ENCODE data around the gene AOPEP.
A peak's percentile ranks its signal among the peaks of the same experiment; 100 is the strongest.

Gene AOPEP

GRCh38 chr9:94719878-94720277 lies 6.6 kb upstream of the AOPEP start:
- DNase-seq: no peak

GRCh38 chr9:94720846-94721549 lies 5.5 kb upstream of the AOPEP start:
- no peak for DNase-seq

GRCh38 chr9:94721754-94722153 lies 4.7 kb upstream of the AOPEP start:
- DNase-seq: no peak

GRCh38 chr9:94725293-94725692 lies 1.2 kb upstream of the AOPEP start:
- DNase-seq: no peak

- no peak for DNase-seq
These were observed 2.2 kb downstream of the AOPEP start for GRCh38 chr9:94728719-94729118.

GRCh38 chr9:94729199-94729598 lies 2.7 kb downstream of the AOPEP start:
- DNase-seq: no peak

- no peak for DNase-seq
These were observed 7.7 kb downstream of the AOPEP start for GRCh38 chr9:94734054-94734754.

GRCh38 chr9:94736759-94737158 lies 10.3 kb downstream of the AOPEP start:
- no peak for DNase-seq

- no peak for DNase-seq
These were observed 13.8 kb downstream of the AOPEP start for GRCh38 chr9:94740145-94740840.

GRCh38 chr9:94741866-94742265 lies 15.4 kb downstream of the AOPEP start:
- DNase-seq: no peak

GRCh38 chr9:94743035-94743954 lies 16.8 kb downstream of the AOPEP start:
- no peak for DNase-seq

- no peak for DNase-seq
These were observed 19.5 kb downstream of the AOPEP start for GRCh38 chr9:94745806-94746540.

- DNase-seq: no peak
These were observed 20.3 kb downstream of the AOPEP start for GRCh38 chr9:94746541-94747370.

GRCh38 chr9:94754976-94755475 lies 28.5 kb downstream of the AOPEP start:
- DNase-seq: no peak

- DNase-seq: peak; percentile 34
These were observed 30.7 kb downstream of the AOPEP start for GRCh38 chr9:94757158-94757557.

- no peak for DNase-seq
These were observed 31.5 kb downstream of the AOPEP start for GRCh38 chr9:94758031-94758430.

- no peak for DNase-seq
These were observed 32.4 kb downstream of the AOPEP start for GRCh38 chr9:94758880-94759279.

GRCh38 chr9:94760010-94760409 lies 33.5 kb downstream of the AOPEP start:
- DNase-seq: no peak

- DNase-seq: no peak
These were observed 34.2 kb downstream of the AOPEP start for GRCh38 chr9:94760660-94761059.

- DNase-seq: no peak
These were observed 35.0 kb downstream of the AOPEP start for GRCh38 chr9:94761481-94761880.

All from hematopoietic multipotent progenitor cell treated with erythropoietin and hydrocortisone succinate and interleukin-3 and kit ligand, for 8 days (in vitro differentiated cells).